Lower leg skin (tissue), 4 donors: ENCODE measurements around the gene AKAP9. TPM values are rescaled to one million over a fixed set of nuclear protein-coding genes. Genes with fewer than 3 reads are reported as not detected.

Source experiments
- DNase-seq, 2 donors: peaks; one replicate each; pipeline ENCODE4 v3.0.0-alpha.2; 2019; ENCODE audit warnings: low spot score in 2 of 2
- H3K4me3 ChIP-seq: fragments of 200-600 bp; sonication (generic); 2 replicates; pipeline ENCODE4 v1.5.1; 2017; ENCODE audit warnings: mild to moderate bottlenecking, low read depth; ENCODE audit not compliant: poor library complexity, severe bottlenecking
- POLR2A ChIP-seq, 2 donors: fragments of 450-650 bp; IDR thresholded peaks; one replicate each; pipeline ENCODE4 v1.6.1; 2016 to 2017; ENCODE audit warnings: antibody characterized with exemption in 2 of 2, mild to moderate bottlenecking in 1 of 2, moderate library complexity in 1 of 2
- WGBS, 2 donors: methylation state at CpG; one replicate each; pipeline ENCODE4 v1.1.5; 2018; 5-methylcytosine and 5-hydroxymethylcytosine counted together
- intact Hi-C: fragments of 100-400 bp; cut with DNase I; formaldehyde crosslinking; loops from one replicate; pipeline ENCODE4 v1.15.0; 2023; ENCODE audit warnings: low total_unique reads
- total RNA-seq, 4 donors: library from RNA; depleted of rRNA; stranded (reverse); fragments of >200 nt; gene quantifications; one replicate each; pipeline ENCODE4 v1.1.0, GENCODE V29; 2016
- TF ChIP-seq, protein P1 (sequence below), 3 donors: fragments of 450-650 bp; IDR thresholded peaks; one replicate each; pipeline ENCODE4 v1.5.1; 2016; ENCODE audit warnings: antibody characterized with exemption in 3 of 3, mild to moderate bottlenecking in 3 of 3, moderate library complexity in 2 of 3

AKAP9 gene
- total RNA-seq, 4 donors from 2014 or later = 52.9 to 74.8 (median 64.4) TPM

GRCh38 chr7:92028226-92028625 is 87.6 kb downstream of the AKAP9 start:
- H3K4me3 ChIP-seq = no peak overlapping the region
- intact Hi-C loops = no loop called here
- DNase-seq = no peak
- WGBS, 2 donors = 84 to 92% methylated on average over 2 of the region's 2 CpGs
- TF ChIP-seq, protein P1, sequence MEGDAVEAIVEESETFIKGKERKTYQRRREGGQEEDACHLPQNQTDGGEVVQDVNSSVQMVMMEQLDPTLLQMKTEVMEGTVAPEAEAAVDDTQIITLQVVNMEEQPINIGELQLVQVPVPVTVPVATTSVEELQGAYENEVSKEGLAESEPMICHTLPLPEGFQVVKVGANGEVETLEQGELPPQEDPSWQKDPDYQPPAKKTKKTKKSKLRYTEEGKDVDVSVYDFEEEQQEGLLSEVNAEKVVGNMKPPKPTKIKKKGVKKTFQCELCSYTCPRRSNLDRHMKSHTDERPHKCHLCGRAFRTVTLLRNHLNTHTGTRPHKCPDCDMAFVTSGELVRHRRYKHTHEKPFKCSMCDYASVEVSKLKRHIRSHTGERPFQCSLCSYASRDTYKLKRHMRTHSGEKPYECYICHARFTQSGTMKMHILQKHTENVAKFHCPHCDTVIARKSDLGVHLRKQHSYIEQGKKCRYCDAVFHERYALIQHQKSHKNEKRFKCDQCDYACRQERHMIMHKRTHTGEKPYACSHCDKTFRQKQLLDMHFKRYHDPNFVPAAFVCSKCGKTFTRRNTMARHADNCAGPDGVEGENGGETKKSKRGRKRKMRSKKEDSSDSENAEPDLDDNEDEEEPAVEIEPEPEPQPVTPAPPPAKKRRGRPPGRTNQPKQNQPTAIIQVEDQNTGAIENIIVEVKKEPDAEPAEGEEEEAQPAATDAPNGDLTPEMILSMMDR (IDR thresholded peaks at IDR 0.05) = no peak
- no peak for TF ChIP-seq POLR2A (IDR thresholded peaks at IDR 0.05)

DNA sequence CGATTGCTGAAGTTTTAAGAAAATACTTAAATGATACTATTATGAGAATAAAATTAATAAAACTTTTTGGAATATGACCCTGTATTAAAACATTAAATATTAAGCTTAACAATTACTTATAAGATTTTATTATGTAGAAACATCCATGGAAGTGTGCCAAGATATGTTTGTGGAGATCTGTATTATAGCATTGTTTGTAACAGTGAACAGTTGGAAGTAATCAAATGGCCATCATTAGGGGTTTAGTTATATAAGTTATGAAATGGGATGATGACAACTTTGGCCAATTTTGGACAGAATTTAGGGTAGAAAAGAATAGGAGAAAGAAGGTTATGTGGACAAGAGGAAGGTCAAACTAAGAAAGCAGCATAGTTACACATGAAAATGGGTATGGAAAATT is 88.0 kb downstream of the AKAP9 start:
- no peak overlapping the region for H3K4me3 ChIP-seq
- no peak for DNase-seq
- 92 to 100% methylated on average over 1 of the region's 1 CpG for WGBS, 2 donors
- intact Hi-C loops = no loop called here
- no peak for TF ChIP-seq POLR2A (IDR thresholded peaks at IDR 0.05)
- TF ChIP-seq, protein P1 (IDR thresholded peaks at IDR 0.05) = no peak

DNA sequence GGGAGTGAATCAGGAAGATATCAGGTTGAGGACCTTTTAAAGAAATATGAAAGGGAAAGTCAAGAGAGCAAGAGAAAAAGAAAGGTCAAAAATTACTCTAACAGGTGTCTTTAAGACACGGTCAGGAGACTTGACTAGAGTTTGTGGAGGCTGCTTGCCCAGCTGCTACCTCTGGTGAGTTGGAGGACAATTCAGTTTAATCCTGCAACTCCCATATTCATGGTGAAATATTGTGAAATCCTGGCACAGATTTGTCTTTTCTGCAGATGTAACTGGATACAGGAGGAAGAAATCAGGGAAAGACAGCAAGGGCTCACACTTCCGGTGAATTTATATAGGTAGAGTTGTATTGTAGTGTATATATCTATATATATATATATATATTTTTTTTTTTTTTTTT is 93.5 kb downstream of the AKAP9 start:
- intact Hi-C loops = no loop called here
- WGBS, 2 donors = 87 to 95% methylated on average over 2 of the region's 2 CpGs
- DNase-seq = no peak
- H3K4me3 ChIP-seq = no peak overlapping the region
- TF ChIP-seq, protein P1 (IDR thresholded peaks at IDR 0.05) = no peak
- no peak for TF ChIP-seq POLR2A (IDR thresholded peaks at IDR 0.05)

GRCh38 chr7:92035576-92035975 is 94.9 kb downstream of the AKAP9 start:
- no peak overlapping the region for H3K4me3 ChIP-seq
- WGBS, 2 donors = 100% methylated on average over 1 of the region's 1 CpG
- TF ChIP-seq, protein P1 (IDR thresholded peaks at IDR 0.05) = no peak
- no peak for TF ChIP-seq POLR2A (IDR thresholded peaks at IDR 0.05)
- intact Hi-C loops = no loop called here
- no peak for DNase-seq

DNA sequence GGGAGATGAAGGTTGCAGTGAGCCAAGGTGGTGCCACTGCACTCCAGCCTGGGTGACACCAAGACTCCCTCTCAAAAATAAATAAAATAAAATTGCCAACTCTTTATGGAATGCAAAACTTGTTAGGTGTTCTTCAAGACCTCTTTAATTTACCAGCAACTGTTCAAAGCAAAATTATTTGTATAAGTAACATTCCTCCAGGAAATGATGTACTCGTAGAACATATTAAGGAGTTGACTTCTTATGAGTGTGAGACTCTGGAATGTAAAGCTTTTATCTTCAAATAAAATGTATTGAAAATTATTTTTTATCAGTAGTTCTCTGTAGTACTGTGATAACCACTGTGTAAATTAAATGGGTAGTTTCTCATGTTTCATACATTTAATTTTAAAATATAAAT is 99.2 kb downstream of the AKAP9 start:
- WGBS, 2 donors = 97 to 98% methylated on average over 1 of the region's 1 CpG
- TF ChIP-seq, protein P1 (IDR thresholded peaks at IDR 0.05) = no peak
- no peak for TF ChIP-seq POLR2A (IDR thresholded peaks at IDR 0.05)
- no peak overlapping the region for H3K4me3 ChIP-seq
- no peak for DNase-seq
- intact Hi-C loops = no loop called here

- no peak overlapping the region for H3K4me3 ChIP-seq
- intact Hi-C loops = no loop called here
- WGBS, 2 donors = 88 to 93% methylated on average over 4 of the region's 4 CpGs
- DNase-seq = no peak
- no peak for TF ChIP-seq POLR2A (IDR thresholded peaks at IDR 0.05)
- TF ChIP-seq, protein P1 (IDR thresholded peaks at IDR 0.05) = no peak
Measured at GRCh38 chr7:92042056-92042737, 101.5 kb downstream of the AKAP9 start.
